Stimulated activated CD4-positive, alpha-beta T cell treated with anti-CD3 and anti-CD28 coated beads, TNF-alpha, amount 100 ng/mL, for 24 hours (primary cell): ENCODE results near the gene CADM1.

Source experiments
- DNase-seq, 3 experiments: peaks; one replicate each; pipeline ENCODE4 v3.0.0-alpha.2; 2020; ENCODE audit warnings: low read depth in 3 of 3

Gene CADM1

GRCh38 chr11:115153135-115153534, 351.1 kb downstream of the CADM1 start:
- DNase-seq = no peak

- DNase-seq = no peak
Observed at GRCh38 chr11:115151010-115151409, 353.2 kb downstream of the CADM1 start.

GRCh38 chr11:115148691-115149090, 355.5 kb downstream of the CADM1 start:
- no peak for DNase-seq

GRCh38 chr11:115148101-115148500, 356.1 kb downstream of the CADM1 start:
- DNase-seq = no peak

GRCh38 chr11:115147243-115147807, 356.9 kb downstream of the CADM1 start:
- DNase-seq = no peak

- DNase-seq = no peak
Observed at GRCh38 chr11:115146425-115146824, 357.8 kb downstream of the CADM1 start.

- DNase-seq = no peak
Observed at GRCh38 chr11:115145324-115145723, 358.9 kb downstream of the CADM1 start.

- no peak for DNase-seq
Observed at GRCh38 chr11:115144914-115145313, 359.3 kb downstream of the CADM1 start.

GRCh38 chr11:115144014-115144413, 360.2 kb downstream of the CADM1 start:
- DNase-seq = no peak

GRCh38 chr11:115141231-115142114, 362.7 kb downstream of the CADM1 start:
- no peak for DNase-seq

- DNase-seq = no peak
Observed at GRCh38 chr11:115135936-115136335, 368.3 kb downstream of the CADM1 start.

GRCh38 chr11:115134926-115135325, 369.3 kb downstream of the CADM1 start:
- DNase-seq = no peak

GRCh38 chr11:115133475-115134209, 370.6 kb downstream of the CADM1 start:
- DNase-seq = no peak

- DNase-seq = no peak
Observed at GRCh38 chr11:115132436-115133228, 371.6 kb downstream of the CADM1 start.

GRCh38 chr11:115129473-115130289, 374.5 kb downstream of the CADM1 start:
- no peak for DNase-seq

GRCh38 chr11:115128226-115128625, 376.0 kb downstream of the CADM1 start:
- DNase-seq = no peak

- DNase-seq = no peak
Observed at GRCh38 chr11:115127790-115128189, 376.4 kb downstream of the CADM1 start.

GRCh38 chr11:115126515-115127208, 377.6 kb downstream of the CADM1 start:
- DNase-seq = no peak

- no peak for DNase-seq
Observed at GRCh38 chr11:115126092-115126491, 378.1 kb downstream of the CADM1 start.

- no peak for DNase-seq
Observed at GRCh38 chr11:115124786-115125185, 379.4 kb downstream of the CADM1 start.
